Heart right ventricle (tissue), 16 donors: ENCODE measurements around the gene FILIP1L. TPM values are rescaled to one million over a fixed set of nuclear protein-coding genes. Genes with fewer than 3 reads are reported as not detected.

Experiments used
- ATAC-seq, 8 donors: fragments of 200-7000 bp; cut with Tn5 transposase; one replicate each; pipeline ENCODE4 v1.9.1; 2020; ENCODE audit warnings: mild to moderate bottlenecking in 8 of 8, moderate library complexity in 8 of 8, moderate number of reproducible peaks in 1 of 8
- DNase-seq, 2 donors: peaks; one replicate each; pipeline ENCODE4 v3.0.0-alpha.2; 2020
- H3K27ac ChIP-seq, 10 donors: fragments of 200-600 bp; sonication (generic) in 2 of 10; one replicate each; pipeline versions ENCODE4 v1.5.0 to v1.8.0; 2020 to 2022; ENCODE audit warnings: mild to moderate bottlenecking in 3 of 10
- H3K27me3 ChIP-seq, 7 donors: fragments of 200-600 bp; one replicate each; pipeline ENCODE4 v1.8.0; 2021 to 2022; ENCODE audit warnings: mild to moderate bottlenecking in 2 of 7
- H3K36me3 ChIP-seq, 9 donors: fragments of 200-600 bp; sonication (generic) in 1 of 9; one replicate each; pipeline versions ENCODE4 v1.5.0 to v1.8.0; 2020 to 2022; ENCODE audit warnings: mild to moderate bottlenecking in 2 of 9
- H3K4me1 ChIP-seq, 9 donors: fragments of 200-600 bp; sonication (generic) in 1 of 9; one replicate each; pipeline versions ENCODE4 v1.5.0 to v1.8.0; 2020 to 2022; ENCODE audit warnings: mild to moderate bottlenecking in 4 of 9
- H3K4me3 ChIP-seq, 10 donors: fragments of 200-600 bp; sonication (generic) in 2 of 10; one replicate each; pipeline versions ENCODE4 v1.5.0 to v1.8.0; 2020 to 2022; ENCODE audit warnings: mild to moderate bottlenecking in 7 of 10, moderate library complexity in 2 of 10
- H3K9me3 ChIP-seq, 11 donors: fragments of 200-600 bp in 10 of 11; sonication (generic) in 2 of 11; one replicate each; pipeline versions ENCODE4 v1.5.0 to v1.8.0; 2013 to 2022; ENCODE audit warnings: mild to moderate bottlenecking in 2 of 11, control low read depth in 1 of 11, moderate library complexity in 1 of 11
- WGBS, 2 donors: extraction: QIAGEN DNeasy Blood & Tissue Kit; methylation state at CpG; one replicate each; pipeline ENCODE4 v1.1.7; 2013; ENCODE audit warnings: inconsistent platforms in 1 of 2; 5-methylcytosine and 5-hydroxymethylcytosine counted together
- intact Hi-C, 10 donors: fragments of 100-400 bp; cut with DNase I; formaldehyde crosslinking; loops; one replicate each; pipeline versions ENCODE4 v1.11.1 to v1.14.2; 2022
- polyA plus RNA-seq, 2 donors: library from polyadenylated mRNA; stranded (reverse); fragments of 200-250 nt; gene quantifications; one replicate each; pipeline ENCODE4 v1.2.3, GENCODE V29; 2013
- total RNA-seq, 10 donors: library from RNA; stranded (reverse); fragmentation: NEBNext Ultra II Directional in 3 of 10; extraction: Animal tissue kit (Norgen Biotek cat#: 25700) in 3 of 10; gene quantifications; one replicate each; pipeline versions ENCODE4 v1.2.1 to v1.2.4, GENCODE V29; 2021 to 2023
- TF ChIP-seq, protein P1 (sequence below), 9 donors: fragments of 200-600 bp; sonication (generic) in 2 of 9; IDR thresholded peaks; one replicate each; pipeline versions ENCODE4 v1.5.0 to v1.8.0; 2021 to 2022; ENCODE audit warnings: antibody characterized with exemption in 9 of 9, mild to moderate bottlenecking in 5 of 9, moderate library complexity in 1 of 9
- donor health status: Arrhythmogenic right ventricular cardiomyopathy.
- donor health status: ischemic (EF 13 %, LVEDD 7.1; RV severe dilation, severe dysfunction).
- donor health status: healthy with polysubstance abuse.
- donor health status: DM: no; HTN: yes; CAD: no.
- donor health status: DM: no; HTN: no; CAD: no.
- donor health status: ischemic (EF 25% LVEDD 6.9; RV normal size, moderate dysfunction).
- donor health status: ischemic (EF 25% LVEDD 5.7; RV mildly dilated, moderate dysfunction).
- donor health status: healthy.
- donor health status: DM: yes; HTN: yes; CAD: no.
- donor health status: Ischemic cardiomyopathy.
- donor health status: ischemic (EF 35%, LVEDD 5.7; RV mildly dilated, moderate dysfunction).
- donor health status: nonischemic (EF 11% LVEDD 7.7; RV severe dilation, severe dysfunction).
- donor health status: DM: yes; HTN: yes; CAD: no.
- donor health status: PGD.
- donor health status: ischemic (EF 29% LVEDD 5.4; RV normal size, mild dysfunction).
- donor health status: nonischemic (EF 23%, LVEDD 6.1; RV moderate dilation, normal function).

The FILIP1L gene
- total and polyA plus RNA-seq, 12 donors = 15.9 to 134 (median 64.3) TPM

DNA sequence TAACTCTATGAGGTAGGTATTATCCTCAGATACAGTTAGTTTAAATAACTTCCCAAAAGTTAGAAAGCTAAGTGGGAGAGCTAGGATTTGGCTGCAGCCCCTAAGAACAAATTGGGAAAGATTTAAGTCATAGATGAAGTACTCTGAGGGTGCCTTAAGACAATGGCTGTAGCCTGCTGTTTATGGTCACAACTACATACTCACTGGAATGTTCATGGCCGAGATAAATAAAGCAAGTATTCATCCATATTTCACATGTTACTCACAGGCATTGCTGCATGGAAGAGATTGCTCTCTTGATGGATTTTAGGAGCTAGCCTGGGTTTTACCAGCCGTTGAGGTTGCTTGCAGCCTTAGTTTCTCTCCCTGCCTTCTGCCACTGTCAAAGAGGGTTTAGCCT, 151.6 kb downstream of the FILIP1L start:
- Histone ChIP-seq H3K4me3 (no peak overlapping the region), H3K27ac (no peak overlapping the region), H3K36me3 (no peaks in the 10 kb centered on the region), H3K9me3 (no peaks in the 10 kb centered on the region), H3K4me1 (peaks cover 4 to 61% (median 49%) of the 10 kb centered on the region in 9 donors), H3K27me3 (no peaks in the 10 kb centered on the region)
- no peak for DNase-seq
- intact Hi-C loops = no loop called here
- WGBS, 2 donors = 86 to 90% methylated on average over 2 of the region's 2 CpGs
- no peak for ATAC-seq
- TF ChIP-seq, protein P1, sequence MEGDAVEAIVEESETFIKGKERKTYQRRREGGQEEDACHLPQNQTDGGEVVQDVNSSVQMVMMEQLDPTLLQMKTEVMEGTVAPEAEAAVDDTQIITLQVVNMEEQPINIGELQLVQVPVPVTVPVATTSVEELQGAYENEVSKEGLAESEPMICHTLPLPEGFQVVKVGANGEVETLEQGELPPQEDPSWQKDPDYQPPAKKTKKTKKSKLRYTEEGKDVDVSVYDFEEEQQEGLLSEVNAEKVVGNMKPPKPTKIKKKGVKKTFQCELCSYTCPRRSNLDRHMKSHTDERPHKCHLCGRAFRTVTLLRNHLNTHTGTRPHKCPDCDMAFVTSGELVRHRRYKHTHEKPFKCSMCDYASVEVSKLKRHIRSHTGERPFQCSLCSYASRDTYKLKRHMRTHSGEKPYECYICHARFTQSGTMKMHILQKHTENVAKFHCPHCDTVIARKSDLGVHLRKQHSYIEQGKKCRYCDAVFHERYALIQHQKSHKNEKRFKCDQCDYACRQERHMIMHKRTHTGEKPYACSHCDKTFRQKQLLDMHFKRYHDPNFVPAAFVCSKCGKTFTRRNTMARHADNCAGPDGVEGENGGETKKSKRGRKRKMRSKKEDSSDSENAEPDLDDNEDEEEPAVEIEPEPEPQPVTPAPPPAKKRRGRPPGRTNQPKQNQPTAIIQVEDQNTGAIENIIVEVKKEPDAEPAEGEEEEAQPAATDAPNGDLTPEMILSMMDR (IDR thresholded peaks at IDR 0.05) = no peak

DNA sequence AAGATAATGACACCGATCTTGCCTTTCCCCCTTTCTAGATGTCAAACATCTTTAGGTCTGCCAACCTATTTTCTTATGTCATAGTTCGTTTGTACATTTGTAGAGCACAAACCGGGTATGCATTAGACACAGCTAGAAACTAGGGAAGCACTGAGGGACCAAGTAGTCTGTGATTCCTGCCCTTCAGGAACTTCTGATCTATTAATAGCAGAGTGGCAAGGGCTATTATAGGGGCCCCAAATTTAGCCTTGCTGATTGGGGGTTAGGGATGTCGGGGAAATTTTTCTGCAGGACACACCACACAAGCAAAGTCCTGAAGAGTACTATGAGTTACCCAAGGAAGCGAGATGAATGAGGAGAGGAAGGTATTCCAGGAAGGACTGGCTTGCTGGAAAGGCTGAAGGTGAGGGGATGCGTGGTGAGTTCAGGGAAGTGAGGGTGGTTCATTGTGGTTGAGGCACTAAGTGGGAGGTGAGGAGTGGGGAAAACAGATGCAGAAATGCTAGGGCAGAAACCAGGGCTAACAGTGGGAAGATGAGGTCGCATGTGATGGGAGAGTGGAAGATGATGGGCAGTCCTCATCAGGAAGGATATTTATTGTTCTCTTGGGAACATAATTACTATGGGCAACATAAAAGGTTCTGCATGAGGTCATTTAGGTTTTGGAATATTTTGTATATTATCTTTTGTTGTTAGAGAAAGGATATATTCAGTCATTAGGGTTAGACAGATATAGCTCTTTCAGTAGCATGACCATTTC, 152.4 kb downstream of the FILIP1L start:
- no peaks in the 10 kb centered on the region for H3K9me3 ChIP-seq
- WGBS, 2 donors = 84 to 86% methylated on average over 7 of the region's 7 CpGs
- no peak for DNase-seq
- ATAC-seq = peak in 3 of 8 donors; percentile 39 to 57 (median 40)
- H3K27me3 ChIP-seq = no peaks in the 10 kb centered on the region
- TF ChIP-seq, protein P1 (IDR thresholded peaks at IDR 0.05) = no peak
- no peaks in the 10 kb centered on the region for H3K36me3 ChIP-seq
- H3K4me3 ChIP-seq = no peak overlapping the region
- peaks cover 4 to 61% (median 47%) of the 10 kb centered on the region in 9 donors for H3K4me1 ChIP-seq
- intact Hi-C loops = no loop called here
- peak overlapping the region in 1 of 10 donors; percentile 27 for H3K27ac ChIP-seq

DNA sequence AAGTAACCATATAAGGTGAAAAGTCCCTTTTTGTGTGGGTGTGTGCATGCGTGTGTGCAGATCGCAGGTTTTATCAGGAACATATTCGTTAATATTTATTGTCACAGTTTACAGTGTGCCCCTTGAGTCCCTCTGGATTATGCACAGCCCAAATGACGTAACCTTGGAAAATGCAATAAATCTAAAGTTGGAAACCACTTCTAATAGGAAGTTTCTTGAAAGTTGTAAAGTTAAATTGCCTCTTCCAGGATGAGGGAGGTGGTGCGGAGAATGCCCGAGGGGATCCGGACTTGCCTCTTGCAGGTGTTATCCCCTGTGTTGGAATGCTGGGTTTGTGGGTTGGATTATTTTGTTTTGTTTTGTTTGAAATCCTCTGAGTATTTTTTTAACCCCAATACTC, 153.4 kb downstream of the FILIP1L start:
- ATAC-seq = no peak

DNA sequence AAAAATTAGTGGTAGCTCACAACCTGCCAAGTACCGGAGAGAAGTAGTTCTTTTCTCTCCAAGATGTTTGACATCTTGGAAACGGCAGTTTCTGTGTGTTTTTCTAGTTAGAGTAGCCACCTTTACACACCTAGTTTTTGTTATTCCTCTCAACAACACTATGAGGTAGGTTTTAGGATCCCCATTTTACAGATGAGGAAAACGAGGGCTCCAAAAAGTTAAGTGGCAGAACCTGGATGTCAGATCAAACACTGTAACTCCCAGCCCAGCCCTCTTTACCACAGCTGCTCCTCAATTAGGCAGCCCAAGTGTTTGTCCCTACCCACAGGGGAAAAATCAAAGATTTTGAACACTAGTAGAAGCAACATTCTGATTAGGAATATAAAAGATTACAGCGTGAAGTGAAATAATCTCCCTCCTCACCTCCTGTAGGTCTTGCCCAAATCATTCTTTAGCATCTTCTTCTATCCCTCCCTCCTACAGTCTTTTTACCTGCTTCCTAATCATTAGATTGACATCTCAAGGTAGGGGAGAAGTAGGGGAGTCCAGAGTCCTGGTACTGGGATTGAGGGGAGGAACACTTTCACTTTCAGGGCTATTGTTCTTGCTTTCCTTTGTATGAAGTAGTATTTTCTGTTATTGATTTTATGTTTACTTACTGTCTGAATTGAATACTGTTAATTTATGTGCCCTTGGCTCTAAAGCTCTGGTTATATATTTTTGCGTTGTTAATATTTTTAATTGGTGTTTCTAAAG, 154.0 kb downstream of the FILIP1L start:
- 71 to 76% methylated on average over 5 of the region's 5 CpGs for WGBS, 2 donors
- ATAC-seq (no peak), DNase-seq (no peak)
- peaks cover 4 to 58% (median 42%) of the 10 kb centered on the region in 9 donors for H3K4me1 ChIP-seq
- TF ChIP-seq, protein P1 (IDR thresholded peaks at IDR 0.05) = no peak
- peak overlapping the region in 5 of 10 donors; percentile 2 to 27 (median 6) for H3K27ac ChIP-seq
- no peaks in the 10 kb centered on the region for H3K9me3 ChIP-seq
- no peak overlapping the region for H3K4me3 ChIP-seq
- H3K27me3 ChIP-seq = no peaks in the 10 kb centered on the region
- no peaks in the 10 kb centered on the region for H3K36me3 ChIP-seq
- intact Hi-C loops = no loop called here

More for the DNA sequence above, 153.4 kb downstream of the FILIP1L start:
- TF ChIP-seq, protein P1 (IDR thresholded peaks at IDR 0.05) = no peak
- no peaks in the 10 kb centered on the region for H3K27me3 ChIP-seq
- 68 to 71% methylated on average over 7 of the region's 7 CpGs for WGBS, 2 donors
- H3K27ac ChIP-seq = peak overlapping the region in 3 of 10 donors; percentile 2 to 7 (median 6)
- H3K4me3 ChIP-seq = no peak overlapping the region
- no peak for DNase-seq
- intact Hi-C loops = no loop called here
- H3K4me1 ChIP-seq = peaks cover 4 to 57% (median 41%) of the 10 kb centered on the region in 9 donors
- H3K36me3 ChIP-seq = no peaks in the 10 kb centered on the region
- no peaks in the 10 kb centered on the region for H3K9me3 ChIP-seq
